HG02571 (cell line): ENCODE results near the gene DNAJC15.
A peak's percentile ranks its signal among the peaks of the same experiment; 100 is the strongest.
"Not testable (repeated sequence)": the region's sequence is repeated elsewhere in the genome, so short reads cannot be mapped to it uniquely, and the experiment has no call there.

Experiments used
- ATAC-seq: cut with Tn5 transposase; IDR thresholded peaks from one replicate; pipeline ENCODE4 v1.9.1; 2021; ENCODE audit warnings: mild to moderate bottlenecking, moderate library complexity; ENCODE audit not compliant: unreplicated experiment

The DNAJC15 gene

GRCh38 chr13:43023289-43023963 lies at the start of gene DNAJC15:
Gene DNAJC15, plus strand, starts transcription at chr13:43023586. Its CDS starts 41 bp downstream, at chr13:43023627.
- ATAC-seq: peak; percentile 75

- ATAC-seq: no peak
These were observed 47.3 kb upstream of the DNAJC15 start for GRCh38 chr13:42976066-42976465.

GRCh38 chr13:42977219-42977659 lies 46.1 kb upstream of the DNAJC15 start:
- no peak for ATAC-seq

- no peak for ATAC-seq
These were observed 42.1 kb upstream of the DNAJC15 start for GRCh38 chr13:42981317-42981716.

- no peak for ATAC-seq
These were observed 41.5 kb upstream of the DNAJC15 start for GRCh38 chr13:42981853-42982252.

- no peak for ATAC-seq
These were observed 39.4 kb upstream of the DNAJC15 start for GRCh38 chr13:42984026-42984425.

- no peak for ATAC-seq
These were observed 38.7 kb upstream of the DNAJC15 start for GRCh38 chr13:42984691-42985090.

GRCh38 chr13:42985312-42986175 lies 37.8 kb upstream of the DNAJC15 start:
- ATAC-seq: no peak

- ATAC-seq: no peak
These were observed 37.2 kb upstream of the DNAJC15 start for GRCh38 chr13:42986176-42986574.

GRCh38 chr13:42990291-42991232 lies 32.8 kb upstream of the DNAJC15 start:
- no peak for ATAC-seq

- not testable (repeated sequence) for ATAC-seq
These were observed 32.0 kb upstream of the DNAJC15 start for GRCh38 chr13:42991233-42991897.

- peak; percentile 87 for ATAC-seq
These were observed 31.3 kb upstream of the DNAJC15 start, which contains the start of gene EPSTI1 for GRCh38 chr13:42991898-42992763. Gene EPSTI1, minus strand, starts transcription at chr13:42992241. Its CDS starts 76 bp downstream, at chr13:42992165.

- ATAC-seq: peak; percentile 10
These were observed 30.6 kb upstream of the DNAJC15 start for GRCh38 chr13:42992764-42993122.

- ATAC-seq: no peak
These were observed 28.5 kb upstream of the DNAJC15 start for GRCh38 chr13:42994878-42995277.

- ATAC-seq: no peak
These were observed 26.8 kb upstream of the DNAJC15 start for GRCh38 chr13:42996584-42996983.

- ATAC-seq: no peak
These were observed 26.0 kb upstream of the DNAJC15 start for GRCh38 chr13:42997381-42997780.

GRCh38 chr13:42999491-42999890 lies 23.9 kb upstream of the DNAJC15 start:
- no peak for ATAC-seq

- ATAC-seq: no peak
These were observed 22.7 kb upstream of the DNAJC15 start for GRCh38 chr13:43000676-43001075.

- no peak for ATAC-seq
These were observed 21.4 kb upstream of the DNAJC15 start for GRCh38 chr13:43002021-43002420.
